Measurements from ENCODE around the gene TEDC1.

TEDC1 gene

GRCh38 chr14:105458571-105458970 lies 32.5 kb upstream of the TEDC1 start:
- DNase-seq (ENCODE audit: low read depth), result no peak
- TF ChIP-seq CTCF (IDR thresholded peaks at IDR 0.05; ENCODE audit: low read length, missing control alignments), result no peak
- no peak overlapping the region for H3K4me3 ChIP-seq (replicated peaks; ENCODE audit: low read depth, low read length)

- H3K4me3 ChIP-seq (replicated peaks; ENCODE audit: low read depth, low read length), result no peak overlapping the region
- no peak for DNase-seq (ENCODE audit: low read depth)
- TF ChIP-seq CTCF (IDR thresholded peaks at IDR 0.05; ENCODE audit: low read length, missing control alignments), result no peak
Measured at GRCh38 chr14:105460116-105460515, 30.9 kb upstream of the TEDC1 start.

GRCh38 chr14:105460616-105461015 lies 30.4 kb upstream of the TEDC1 start:
- TF ChIP-seq CTCF (IDR thresholded peaks at IDR 0.05; ENCODE audit: low read length, missing control alignments), result no peak
- DNase-seq (ENCODE audit: low read depth), result no peak
- H3K4me3 ChIP-seq (replicated peaks; ENCODE audit: low read depth, low read length), result no peak overlapping the region

GRCh38 chr14:105461903-105462302 lies 29.1 kb upstream of the TEDC1 start:
- H3K4me3 ChIP-seq (replicated peaks; ENCODE audit: low read depth, low read length), result no peak overlapping the region
- TF ChIP-seq CTCF (IDR thresholded peaks at IDR 0.05; ENCODE audit: low read length, missing control alignments), result no peak

GRCh38 chr14:105464501-105464900 lies 26.5 kb upstream of the TEDC1 start:
- no peak for DNase-seq (ENCODE audit: low read depth)
- no peak for TF ChIP-seq CTCF (IDR thresholded peaks at IDR 0.05; ENCODE audit: low read length, missing control alignments)

More at GRCh38 chr14:105461903-105462302, 29.1 kb upstream of the TEDC1 start:
- DNase-seq (ENCODE audit: low read depth), result no peak

GRCh38 chr14:105465209-105466031 lies 25.6 kb upstream of the TEDC1 start:
- DNase-seq (ENCODE audit: low read depth), result no peak
- no peak overlapping the region for H3K4me3 ChIP-seq (replicated peaks; ENCODE audit: low read depth, low read length)
- no peak for TF ChIP-seq CTCF (IDR thresholded peaks at IDR 0.05; ENCODE audit: low read length, missing control alignments)

More at GRCh38 chr14:105464501-105464900, 26.5 kb upstream of the TEDC1 start:
- no peak overlapping the region for H3K4me3 ChIP-seq (replicated peaks; ENCODE audit: low read depth, low read length)
